HCT116 (cell line): Measurements from ENCODE around the gene BTN1A1.

Experiments used
- CTCF ChIP-seq, 3 experiments: fragments of 200-600 bp in 1 of 3; sonication (generic) in 1 of 3; IDR thresholded peaks in 2 of 3; conservative IDR thresholded peaks in 1 of 3; 2 replicates each; pipeline ENCODE4 v1.5.1; 2012 to 2017; ENCODE audit warnings: low read depth in 2 of 3, low read length in 2 of 3, antibody characterized with exemption in 1 of 3, borderline replicate concordance in 1 of 3, control low read depth in 1 of 3, mild to moderate bottlenecking in 1 of 3, mixed read lengths in 1 of 3, mixed run types in 1 of 3, moderate library complexity in 1 of 3; ENCODE audit not compliant: insufficient read depth in 1 of 3
- RAD21 ChIP-seq: IDR thresholded peaks from 2 replicates; pipeline ENCODE4 v1.6.1; 2012; ENCODE audit warnings: low read depth, mild to moderate bottlenecking
- SRF ChIP-seq: IDR thresholded peaks from 2 replicates; pipeline ENCODE4 v1.6.1; 2012; ENCODE audit warnings: low read depth

DNA sequence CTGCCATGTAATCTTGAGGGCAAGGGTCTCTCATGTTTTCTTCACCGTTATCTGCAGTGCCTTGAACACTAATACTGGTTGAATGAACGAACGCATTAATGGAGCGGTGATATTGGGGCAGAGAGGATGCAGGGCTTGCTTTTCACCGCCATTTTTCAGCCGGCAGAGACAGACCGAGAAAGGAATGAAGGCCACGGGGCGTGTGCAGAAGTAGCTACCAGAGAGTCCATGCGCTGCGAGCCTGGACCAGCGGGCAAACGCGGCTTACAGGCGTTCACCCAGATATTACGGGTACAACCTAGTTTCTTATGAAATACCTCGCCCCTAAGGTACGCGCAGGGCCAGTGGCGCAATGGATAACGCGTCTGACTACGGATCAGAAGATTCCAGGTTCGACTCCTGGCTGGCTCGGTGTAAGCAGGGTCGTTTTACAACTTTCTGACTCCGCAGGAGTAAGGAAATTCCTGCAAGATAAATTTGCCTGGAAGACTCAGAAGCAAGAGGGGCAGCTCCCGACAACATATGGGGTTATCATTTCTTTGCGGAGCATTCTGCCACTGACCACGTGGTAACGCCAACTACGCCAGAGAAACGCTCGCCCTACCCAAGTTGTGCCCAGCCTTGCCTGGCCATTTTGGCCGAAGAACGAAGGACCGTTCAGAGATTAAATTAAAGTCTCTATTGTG is 37.2 kb downstream of the BTN1A1 start:
- TF ChIP-seq SRF = no peak
- no peak for TF ChIP-seq RAD21
- TF ChIP-seq CTCF (IDR thresholded peaks at IDR 0.05 in 2 of 3, conservative IDR thresholded peaks at IDR 0.05 in 1 of 3; ENCODE audit: borderline replicate concordance in 1 of 3, insufficient read depth in 1 of 3, low read depth in 2 of 3, low read length in 2 of 3) = no peak
